HepG2 (cell line): Measurements from ENCODE around the gene QRICH2. TPM values are rescaled to one million over a fixed set of nuclear protein-coding genes. Genes with fewer than 3 reads are reported as not detected.
A peak's percentile ranks its signal among the peaks of the same experiment; 100 is the strongest.

Source experiments
- ATF4 ChIP-seq, 2 experiments: fragments of 450-650 bp in 1 of 2; sonication (generic) in 1 of 2; formaldehyde crosslinking; IDR thresholded peaks; 2 replicates each; pipeline versions ENCODE4 v1.5.0 to v1.8.0; 2020 to 2022; ENCODE audit warnings: mild to moderate bottlenecking in 1 of 2, missing genetic modification reagents in 1 of 2
- BCL6 ChIP-seq: IDR thresholded peaks from 2 replicates; pipeline ENCODE4 v1.6.1; 2016; ENCODE audit warnings: missing genetic modification reagents, missing compliant biosample characterization
- FOXC1 ChIP-seq: sonication (generic); formaldehyde crosslinking; IDR thresholded peaks from 2 replicates; pipeline ENCODE4 v1.8.0; 2022; ENCODE audit warnings: mild to moderate bottlenecking, missing genetic modification reagents, borderline replicate concordance
- HOXA3 ChIP-seq: sonication (generic); formaldehyde crosslinking; IDR thresholded peaks from 2 replicates; pipeline ENCODE4 v1.5.0; 2020; ENCODE audit warnings: missing genetic modification reagents
- MYC ChIP-seq: sonication (generic); formaldehyde crosslinking; IDR thresholded peaks from 2 replicates; pipeline ENCODE4 v1.9.0; 2021; ENCODE audit warnings: missing genetic modification reagents, borderline replicate concordance
- NFAT5 ChIP-seq: sonication (generic); formaldehyde crosslinking; IDR thresholded peaks from 2 replicates; pipeline ENCODE4 v1.4.0; 2020; ENCODE audit warnings: missing genetic modification reagents
- NFKB2 ChIP-seq: sonication (generic); formaldehyde crosslinking; IDR thresholded peaks from 2 replicates; pipeline ENCODE4 v1.4.0; 2020; ENCODE audit warnings: missing genetic modification reagents, borderline replicate concordance
- PATZ1 ChIP-seq: sonication (generic); formaldehyde crosslinking; IDR thresholded peaks from 2 replicates; pipeline ENCODE4 v1.4.0; 2020; ENCODE audit warnings: missing genetic modification reagents
- PHF20 ChIP-seq: sonication (generic); formaldehyde crosslinking; IDR thresholded peaks from 2 replicates; pipeline ENCODE4 v1.5.0; 2020; ENCODE audit warnings: mild to moderate bottlenecking, missing genetic modification reagents
- SIX1 ChIP-seq: sonication (generic); formaldehyde crosslinking; IDR thresholded peaks from 2 replicates; pipeline ENCODE4 v1.4.0; 2020; ENCODE audit warnings: missing genetic modification reagents, borderline replicate concordance
- SOX13 ChIP-seq, 3 experiments: fragments of 450-650 bp in 1 of 3; sonication (generic) in 1 of 3; formaldehyde crosslinking in 1 of 3; IDR thresholded peaks in 2 of 3; conservative IDR thresholded peaks in 1 of 3; 2 replicates each; pipeline versions ENCODE4 v1.5.0 to v1.6.1; 2016 to 2020; ENCODE audit warnings: antibody characterized with exemption in 1 of 3, mild to moderate bottlenecking in 1 of 3, missing compliant biosample characterization in 1 of 3, missing genetic modification reagents in 1 of 3, moderate library complexity in 1 of 3
- STAT5B ChIP-seq: sonication (generic); formaldehyde crosslinking; IDR thresholded peaks from 2 replicates; pipeline ENCODE4 v1.4.0; 2020; ENCODE audit warnings: missing genetic modification reagents
- ZBTB20 ChIP-seq: sonication (generic); formaldehyde crosslinking; IDR thresholded peaks from 2 replicates; pipeline ENCODE4 v1.8.1; 2023; ENCODE audit warnings: missing genetic modification reagents, low read depth, mild to moderate bottlenecking, borderline replicate concordance
- ZBTB4 ChIP-seq: sonication (generic); formaldehyde crosslinking; IDR thresholded peaks from 2 replicates; pipeline ENCODE4 v1.4.0; 2020; ENCODE audit warnings: missing genetic modification reagents, mild to moderate bottlenecking, borderline replicate concordance
- ZNF253 ChIP-seq: sonication (generic); formaldehyde crosslinking; IDR thresholded peaks from 2 replicates; pipeline ENCODE4 v1.8.0; 2022; ENCODE audit warnings: mild to moderate bottlenecking, missing genetic modification reagents, borderline replicate concordance
- ZNF263 ChIP-seq: sonication (generic); formaldehyde crosslinking; IDR thresholded peaks from 2 replicates; pipeline ENCODE4 v1.4.0; 2020; ENCODE audit warnings: missing genetic modification reagents
- ZNF766 ChIP-seq: sonication (generic); formaldehyde crosslinking; IDR thresholded peaks from 2 replicates; pipeline ENCODE4 v1.5.0; 2020; ENCODE audit warnings: missing genetic modification reagents, borderline replicate concordance
- polyA plus RNA-seq, 8 experiments: library from polyadenylated mRNA; depleted of rRNA in 3 of 8; stranded (reverse) in 7 of 8; unstranded in 1 of 8; fragments of >200 nt; fragmentation: Illumina TruSeq in 4 of 8; extraction: Trizol in 4 of 8; gene quantifications; 2 replicates each; pipeline versions ENCODE4 v1.2.1 to v1.2.3, GENCODE V29; 2011 to 2016; ENCODE audit warnings: low read depth in 4 of 8, missing spikeins in 1 of 8, mixed read lengths in 1 of 8; ENCODE audit not compliant: insufficient read depth in 1 of 8
- total RNA-seq, 5 experiments: library from RNA; depleted of rRNA; stranded (reverse); fragments of >200 nt; fragmentation: Illumina TruSeq; extraction: Trizol; gene quantifications; 2 replicates each; pipeline ENCODE4 v1.2.3, GENCODE V29; 2016; ENCODE audit warnings: low read depth in 1 of 5

QRICH2 gene
- total and polyA plus RNA-seq, 2 of the 13 experiments (the other 11 are each of a cell fraction or from before 2014, with no cell fraction given), result 3.7 to 5.7 TPM

GRCh38 chr17:76262732-76263344 is 45.2 kb downstream of the QRICH2 start (continued):
- 0 out of 2 replicates have a peak, but pooled peaks have one; percentile 15 for TF ChIP-seq HOXA3 (CRISPR knock-in tag)
- 0 out of 2 replicates have a peak, but pooled peaks have one; percentile 37 for TF ChIP-seq PATZ1 (CRISPR knock-in tag)
- TF ChIP-seq PHF20 (CRISPR knock-in tag), result no peak
- no peak for TF ChIP-seq ZBTB4 (CRISPR knock-in tag)
- TF ChIP-seq NFAT5 (CRISPR knock-in tag), result no peak
- TF ChIP-seq BCL6 (CRISPR knock-in tag), result peak; percentile 90
- no peak for TF ChIP-seq ZNF766 (CRISPR knock-in tag)
- no peak for TF ChIP-seq SOX13 (IDR thresholded peaks at IDR 0.05)
- TF ChIP-seq SOX13 (CRISPR knock-in tag; conservative IDR thresholded peaks at IDR 0.05 in 1 of 2, IDR thresholded peaks at IDR 0.05 in 1 of 2), result peak in 1 of 2 experiments; percentile 31; a peak in 2 of 4 replicates
- peak; percentile 44; the same call in 1 of the 2 replicates for TF ChIP-seq MYC
- 0 out of 4 replicates have a peak, but pooled peaks of 1 of the 2 experiments have one; percentile 26 for TF ChIP-seq ATF4 (CRISPR knock-in tag; IDR thresholded peaks at IDR 0.05)
- TF ChIP-seq ZNF253 (CRISPR knock-in tag), result no peak
- TF ChIP-seq ZNF263 (CRISPR knock-in tag), result no peak
- no peak for TF ChIP-seq FOXC1 (CRISPR knock-in tag)
- no peak for TF ChIP-seq STAT5B (CRISPR knock-in tag)
- 0 out of 2 replicates have a peak, but pooled peaks have one; percentile 17 for TF ChIP-seq NFKB2 (CRISPR knock-in tag)
- no peak for TF ChIP-seq ZBTB20 (CRISPR knock-in tag)
- TF ChIP-seq SIX1 (CRISPR knock-in tag), result no peak
